ENCODE data around the gene MVP.

- no peak for TF ChIP-seq EZH2 (IDR thresholded peaks at IDR 0.05)
- TF ChIP-seq POLR2AphosphoS5 (IDR thresholded peaks at IDR 0.05; ENCODE audit: borderline replicate concordance, low read depth, low read length): no peak
Observed at GRCh38 chr16:29873319-29873718, 53.1 kb downstream of the MVP start.

Measured in SK-N-MC (cell line).